Muscle of arm (tissue), 14 donors: Measurements from ENCODE around the gene NBPF1. TPM values are rescaled to one million over a fixed set of nuclear protein-coding genes. Genes with fewer than 3 reads are reported as not detected.
A peak's percentile ranks its signal among the peaks of the same experiment; 100 is the strongest.
"Not testable (repeated sequence)": the region's sequence is repeated elsewhere in the genome, so short reads cannot be mapped to it uniquely, and the experiment has no call there.

Source experiments
- DNase-seq: peaks from one replicate; pipeline ENCODE4 v3.0.0-alpha.2; 2013
- long read RNA-seq, 11 donors: transcript quantifications; one replicate each; lab custom pipeline, GENCODE V29; 2026
- polyA plus RNA-seq, 12 donors: library from polyadenylated mRNA; unstranded; fragments of 120-200 nt; gene quantifications; one replicate each; pipeline ENCODE4 v1.2.1, GENCODE V29; 2013; ENCODE audit not compliant: insufficient read length in 12 of 12

NBPF1 gene
- 100 to 1,000 TPM in 10 of 12 donors, 10 to 100 TPM in 1, not detected in 1; 77.4 to 201 (median 132) TPM for polyA plus RNA-seq
- long read RNA-seq, donor 1, transcript NBPF1-207 (1 exons, 3,447 nt), result major isoform, 16 of 18 reads
- long read RNA-seq, donor 1, partial matches to known transcripts, result 0 of 18 reads
- long read RNA-seq, donor 1, other reads (novel, unspliced or antisense), result 0 of 18 reads
- long read RNA-seq, donor 2, transcript NBPF1-207 (1 exons, 3,447 nt), result minor isoform, 7 of 31 reads
- long read RNA-seq, donor 2, transcript NBPF1-205 (3 exons, 2,755 nt), result major isoform, 13 of 31 reads
- long read RNA-seq, donor 2, partial matches to known transcripts, result 11 of 31 reads
- long read RNA-seq, donor 2, other reads (novel, unspliced or antisense), result 0 of 31 reads
- long read RNA-seq, donor 3, partial matches to known transcripts, result 0 of 6 reads
- long read RNA-seq, donor 3, other reads (novel, unspliced or antisense), result 0 of 6 reads
- long read RNA-seq, donor 4, partial matches to known transcripts, result 0 of 6 reads
- long read RNA-seq, donor 4, other reads (novel, unspliced or antisense), result 0 of 6 reads
- long read RNA-seq, donor 5, transcript NBPF1-205 (3 exons, 2,755 nt), result major isoform, 26 of 57 reads
- long read RNA-seq, donor 5, partial matches to known transcripts, result 29 of 57 reads
- long read RNA-seq, donor 5, other reads (novel, unspliced or antisense), result 0 of 57 reads
- long read RNA-seq, donor 6, partial matches to known transcripts, result 0 of 8 reads
- long read RNA-seq, donor 6, other reads (novel, unspliced or antisense), result 0 of 8 reads
- long read RNA-seq, donor 7, transcript NBPF1-205 (3 exons, 2,755 nt), result major isoform, 8 of 37 reads
- long read RNA-seq, donor 7, partial matches to known transcripts, result 26 of 37 reads
- long read RNA-seq, donor 7, other reads (novel, unspliced or antisense), result 0 of 37 reads
- long read RNA-seq, donor 8, transcript NBPF1-205 (3 exons, 2,755 nt), result major isoform, 20 of 76 reads
- long read RNA-seq, donor 8, transcript NBPF1-207 (1 exons, 3,447 nt), result minor isoform, 9 of 76 reads
- long read RNA-seq, donor 8, partial matches to known transcripts, result 41 of 76 reads
- long read RNA-seq, donor 8, other reads (novel, unspliced or antisense), result 5 of 76 reads
- long read RNA-seq, donor 9, transcript NBPF1-205 (3 exons, 2,755 nt), result minor isoform, 5 of 11 reads
- long read RNA-seq, donor 9, transcript NBPF1-207 (1 exons, 3,447 nt), result major isoform, 6 of 11 reads
- long read RNA-seq, donor 9, partial matches to known transcripts, result 0 of 11 reads
- long read RNA-seq, donor 9, other reads (novel, unspliced or antisense), result 0 of 11 reads
- long read RNA-seq, donor 10, transcript NBPF1-205 (3 exons, 2,755 nt), result major isoform, 8 of 26 reads
- long read RNA-seq, donor 10, transcript NBPF1-207 (1 exons, 3,447 nt), result minor isoform, 7 of 26 reads
- long read RNA-seq, donor 10, partial matches to known transcripts, result 10 of 26 reads
- long read RNA-seq, donor 10, other reads (novel, unspliced or antisense), result 0 of 26 reads
- long read RNA-seq, donor 11, partial matches to known transcripts, result 0 of 8 reads
- long read RNA-seq, donor 11, other reads (novel, unspliced or antisense), result 0 of 8 reads

DNA sequence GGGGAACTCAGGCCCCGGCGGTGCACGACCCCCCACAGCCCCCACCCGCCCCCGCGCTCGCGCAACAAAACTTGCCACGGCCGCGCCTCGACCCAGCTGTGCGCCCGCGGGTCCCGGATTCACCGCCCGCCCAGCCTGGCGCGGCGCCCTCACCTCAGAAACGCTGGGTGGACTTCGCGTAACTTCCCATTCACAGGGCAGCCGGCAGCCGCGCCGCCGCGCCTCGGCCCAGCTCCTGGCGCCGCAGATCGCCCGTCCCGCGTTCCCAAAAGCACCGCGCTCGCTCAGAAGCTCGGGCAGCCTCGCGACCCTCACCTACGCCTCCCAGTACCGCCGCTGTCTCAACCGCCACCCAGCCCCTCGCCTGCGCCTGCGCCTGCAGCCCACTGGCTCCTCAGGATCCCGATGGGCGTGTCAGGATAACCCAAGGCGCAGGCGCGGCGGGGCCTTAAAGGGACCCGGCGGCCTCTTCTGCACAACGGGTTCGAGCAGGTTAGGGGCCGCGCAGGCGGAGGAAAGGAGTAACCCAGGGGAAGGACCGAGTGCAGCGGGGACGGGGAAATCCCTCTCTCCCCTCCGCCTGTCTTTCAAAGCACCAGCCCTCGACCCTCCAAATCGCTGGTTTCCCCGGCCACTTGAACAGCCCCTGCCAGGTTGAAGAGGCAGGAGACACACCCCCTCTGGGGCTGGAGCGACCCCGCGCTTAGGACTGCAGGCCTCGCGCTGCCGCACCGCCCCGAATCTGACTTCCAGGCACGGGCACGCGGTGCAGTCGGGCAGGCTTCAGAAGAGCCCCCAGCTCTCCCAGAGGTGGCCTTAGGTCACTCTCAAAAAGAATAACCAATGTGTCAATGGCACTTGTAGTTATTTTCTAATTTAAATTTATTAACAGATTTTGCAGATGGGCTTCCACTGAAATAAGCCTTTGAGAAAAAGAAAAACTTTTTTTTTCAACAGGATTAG, at the start of gene NBPF1:
Gene NBPF1, minus strand, starts transcription at position 380 of the 963 bp plus-strand sequence.
- DNase-seq, result peak; percentile 98

DNA sequence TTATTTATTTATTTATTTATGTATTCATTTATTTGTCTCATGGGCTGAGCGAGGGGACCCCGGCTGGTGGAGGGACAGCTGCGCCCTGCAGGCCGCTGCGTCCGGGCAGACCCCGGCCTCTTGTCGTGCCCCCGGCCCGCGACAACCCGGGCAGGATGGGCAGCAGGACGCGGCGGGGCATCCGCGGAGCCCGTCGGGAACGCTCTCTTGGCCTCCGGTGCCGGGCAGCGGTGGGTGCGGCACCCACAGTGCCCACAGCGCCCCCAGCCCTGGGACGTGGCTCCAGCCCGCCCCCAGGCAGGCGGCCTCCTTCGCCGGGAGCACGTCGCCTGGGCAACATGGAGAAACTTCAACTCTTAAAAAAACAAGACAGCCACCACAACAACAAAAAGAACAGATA, 44.9 kb upstream of the NBPF1 start:
- DNase-seq, result not testable (repeated sequence)

DNA sequence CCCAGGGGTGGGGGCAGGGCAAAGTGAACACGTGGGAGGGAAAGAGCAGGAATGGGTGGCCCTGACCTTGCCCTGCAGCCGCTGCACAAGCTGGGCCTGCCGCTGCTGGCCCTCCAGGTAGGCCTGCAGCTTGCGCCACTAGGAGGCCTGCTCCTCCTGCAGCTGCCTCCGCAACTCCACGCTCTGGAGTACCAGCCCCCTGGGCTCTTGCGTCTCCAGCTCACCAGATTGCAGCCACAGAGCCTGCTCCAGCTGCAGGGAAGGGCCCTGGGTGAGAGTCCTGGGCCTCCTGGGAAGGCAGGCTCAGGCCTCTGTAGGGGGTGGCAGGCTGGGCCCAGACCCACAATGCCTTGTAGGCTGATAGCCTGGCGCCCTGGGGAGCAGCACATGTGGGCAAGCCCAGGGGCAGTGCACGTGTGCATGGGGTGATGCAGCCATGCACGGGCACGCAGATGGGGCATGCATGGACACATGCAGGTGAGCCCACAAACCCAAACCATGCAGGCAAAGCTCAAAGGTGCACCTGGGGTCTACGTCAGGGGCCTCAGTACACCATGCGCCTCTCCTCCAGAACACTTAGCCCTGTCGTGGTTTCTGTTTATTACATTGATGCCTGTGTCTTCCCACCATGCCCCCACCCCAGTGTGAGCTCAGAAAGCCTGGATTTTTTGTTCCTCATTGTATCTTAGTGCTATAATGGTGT, 43.8 kb upstream of the NBPF1 start:
- not testable (repeated sequence) for DNase-seq

DNA sequence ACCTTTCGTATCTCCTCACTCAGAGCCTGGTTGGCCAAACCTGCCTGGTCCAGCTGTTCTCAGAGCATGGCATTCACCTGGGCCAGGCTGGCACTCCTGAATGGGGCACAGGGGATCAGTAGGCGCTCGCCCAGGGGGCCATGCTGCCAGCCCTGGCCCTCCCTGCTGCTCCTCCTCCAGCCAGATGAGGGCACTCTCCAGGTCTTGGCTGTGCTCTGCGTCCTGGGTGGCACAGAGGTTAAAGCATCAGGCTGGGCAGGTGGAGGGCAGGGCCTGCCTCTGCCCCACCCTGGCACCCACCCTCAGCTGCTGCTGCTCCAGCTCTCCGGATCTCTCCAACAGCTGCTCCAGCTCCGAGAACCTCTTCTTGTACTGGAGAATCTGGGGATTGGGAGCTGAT, 43.2 kb upstream of the NBPF1 start:
- not testable (repeated sequence) for DNase-seq

DNA sequence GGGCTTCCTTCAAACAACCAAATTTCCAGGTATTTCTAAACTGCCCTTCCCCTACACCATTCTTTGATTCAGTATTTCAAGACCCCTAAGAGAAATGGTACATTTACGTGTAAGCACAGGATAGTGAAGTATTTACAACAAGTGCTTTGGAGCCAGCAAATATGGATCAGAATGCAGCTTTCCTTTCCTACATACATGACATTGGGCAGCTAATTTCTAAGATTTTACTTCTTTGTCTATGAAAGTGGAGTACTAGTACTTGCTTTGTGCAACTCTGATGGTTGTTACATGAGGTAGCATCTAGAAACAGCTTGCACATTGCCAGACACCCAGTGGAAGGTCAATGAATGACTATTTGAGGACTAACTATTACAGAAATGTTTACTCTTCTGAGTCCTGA, 38.2 kb upstream of the NBPF1 start:
- DNase-seq, result not testable (repeated sequence)

DNA sequence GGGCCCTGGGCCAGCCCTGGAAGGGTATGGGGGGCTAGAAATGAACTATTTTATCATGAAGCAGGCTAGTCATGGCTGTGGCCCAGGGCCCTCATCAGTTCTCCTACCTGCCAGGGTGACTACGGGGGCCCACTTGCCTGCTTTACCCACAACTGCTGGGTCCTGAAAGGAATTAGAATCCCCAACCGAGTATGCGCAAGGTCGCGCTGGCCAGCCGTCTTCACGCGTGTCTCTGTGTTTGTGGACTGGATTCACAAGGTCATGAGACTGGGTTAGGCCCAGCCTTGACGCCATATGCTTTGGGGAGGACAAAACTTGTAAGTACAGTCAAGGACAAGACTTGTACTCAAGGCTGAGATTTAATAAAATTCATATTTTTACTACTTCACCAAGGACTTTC, 36.6 kb upstream of the NBPF1 start:
- not testable (repeated sequence) for DNase-seq

DNA sequence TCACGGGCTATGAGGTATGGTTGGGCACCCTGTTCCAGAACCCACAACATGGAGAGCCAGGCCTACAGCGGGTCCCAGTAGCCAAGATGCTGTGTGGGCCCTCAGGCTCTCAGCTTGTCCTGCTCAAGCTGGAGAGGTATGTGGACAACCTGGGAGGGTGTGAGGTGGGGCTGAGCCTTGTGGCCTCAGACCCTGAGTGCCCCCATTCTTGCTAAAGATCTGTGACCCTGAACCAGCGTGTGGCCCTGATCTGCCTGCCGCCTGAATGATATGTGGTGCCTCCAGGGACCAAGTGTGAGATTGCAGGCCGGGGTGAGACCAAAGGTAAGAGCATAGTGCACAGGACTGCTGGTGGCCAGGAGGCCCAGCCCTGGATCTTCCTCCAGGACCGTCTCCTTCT, 36.0 kb upstream of the NBPF1 start:
- not testable (repeated sequence) for DNase-seq

DNA sequence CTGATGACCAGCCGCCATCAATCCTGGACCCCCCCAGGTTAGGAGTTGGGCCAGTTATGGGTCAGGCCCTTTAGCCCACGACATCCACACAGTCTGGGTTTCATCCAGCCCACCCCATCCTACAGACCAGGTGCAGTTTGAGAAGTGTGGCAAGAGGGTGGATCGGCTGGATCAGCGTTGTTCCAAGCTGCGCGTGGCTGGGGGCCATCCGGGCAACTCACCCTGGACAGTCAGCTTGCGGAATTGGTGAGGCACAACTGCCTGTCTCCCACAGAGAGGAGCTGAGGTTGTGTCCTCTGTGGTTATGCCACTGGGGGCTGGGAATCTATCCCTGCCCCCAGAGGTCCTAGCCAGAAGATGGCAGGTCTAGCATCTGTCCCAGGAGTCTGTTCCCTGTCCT, 35.4 kb upstream of the NBPF1 start:
- DNase-seq, result not testable (repeated sequence)

DNA sequence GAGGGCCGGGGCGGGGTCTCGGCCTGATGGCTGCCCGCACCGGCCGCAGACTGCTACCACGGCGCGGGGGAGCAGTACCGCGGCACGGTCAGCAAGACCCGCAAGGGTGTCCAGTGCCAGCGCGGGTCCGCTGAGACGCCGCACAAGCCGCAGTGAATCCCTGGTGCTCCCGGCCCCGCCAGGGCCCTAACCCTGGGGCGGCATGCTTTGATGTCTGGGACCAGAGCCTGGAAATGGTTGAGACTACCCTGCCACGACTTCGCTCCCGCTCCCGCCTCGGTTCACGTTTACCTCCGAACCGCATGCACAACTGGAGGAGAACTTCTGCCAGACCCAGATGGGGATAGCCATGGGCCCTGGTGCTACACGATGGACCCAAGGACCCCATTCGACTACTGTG, 34.9 kb upstream of the NBPF1 start:
- DNase-seq, result not testable (repeated sequence)

DNA sequence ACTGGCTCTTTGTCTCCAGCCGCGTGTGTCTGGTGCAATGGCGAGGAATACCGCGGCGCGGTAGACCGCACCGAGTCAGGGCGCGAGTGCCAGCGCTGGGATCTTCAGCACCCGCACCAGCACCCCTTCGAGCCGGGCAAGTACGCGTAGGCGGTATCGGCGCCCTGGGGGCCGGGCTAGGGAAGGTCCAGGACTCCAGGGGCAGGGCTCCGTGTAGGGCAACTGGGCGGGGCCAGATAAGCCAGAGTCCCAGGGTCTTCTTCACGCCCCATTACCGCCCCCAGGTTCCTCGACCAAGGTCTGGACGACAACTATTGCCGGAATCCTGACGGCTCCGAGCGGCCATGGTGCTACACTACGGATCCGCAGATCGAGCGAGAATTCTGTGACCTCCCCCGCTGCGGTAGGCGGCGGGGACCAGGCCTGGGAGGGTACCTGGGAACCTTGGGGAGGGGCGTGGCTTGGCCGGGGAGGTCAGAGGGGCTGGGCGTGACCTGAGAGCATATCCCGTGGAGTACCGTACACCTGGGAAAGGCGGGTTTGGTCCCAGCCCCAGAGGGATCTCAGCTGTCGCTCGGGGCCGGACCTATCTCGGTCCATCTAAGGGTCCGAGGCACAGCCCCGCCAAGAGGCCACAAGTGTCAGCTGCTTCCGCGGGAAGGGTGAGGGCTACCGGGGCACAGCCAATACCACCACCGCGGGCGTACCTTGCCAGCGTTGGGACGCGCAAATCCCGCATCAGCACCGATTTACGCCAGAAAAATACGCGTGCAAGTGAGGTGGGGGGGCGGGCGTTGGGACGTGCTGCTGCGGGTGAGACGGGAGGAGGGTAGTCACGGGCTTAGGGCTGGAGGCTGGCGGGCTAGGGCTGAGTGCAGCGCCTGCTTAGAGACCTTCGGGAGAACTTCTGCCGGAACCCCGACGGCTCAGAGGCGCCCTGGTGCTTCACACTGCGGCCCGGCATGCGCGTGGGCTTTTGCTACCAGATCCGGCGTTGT, 34.1 kb upstream of the NBPF1 start:
- not testable (repeated sequence) for DNase-seq

DNA sequence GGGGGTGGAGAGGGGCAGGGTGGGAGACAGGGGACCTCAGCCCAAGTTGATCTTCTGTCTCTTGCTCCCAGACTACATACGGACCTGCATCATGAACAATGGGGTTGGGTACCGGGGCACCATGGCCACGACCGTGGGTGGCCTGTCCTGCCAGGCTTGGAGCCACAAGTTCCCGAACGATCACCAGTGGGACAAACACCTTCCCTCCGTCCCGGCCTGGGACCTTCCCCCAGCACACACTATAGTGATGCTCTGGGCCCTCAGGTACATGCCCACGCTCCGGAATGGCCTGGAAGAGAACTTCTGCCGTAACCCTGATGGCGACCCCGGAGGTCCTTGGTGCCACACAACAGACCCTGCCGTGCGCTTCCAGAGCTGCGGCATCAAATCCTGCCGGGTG, 33.4 kb upstream of the NBPF1 start:
- not testable (repeated sequence) for DNase-seq

DNA sequence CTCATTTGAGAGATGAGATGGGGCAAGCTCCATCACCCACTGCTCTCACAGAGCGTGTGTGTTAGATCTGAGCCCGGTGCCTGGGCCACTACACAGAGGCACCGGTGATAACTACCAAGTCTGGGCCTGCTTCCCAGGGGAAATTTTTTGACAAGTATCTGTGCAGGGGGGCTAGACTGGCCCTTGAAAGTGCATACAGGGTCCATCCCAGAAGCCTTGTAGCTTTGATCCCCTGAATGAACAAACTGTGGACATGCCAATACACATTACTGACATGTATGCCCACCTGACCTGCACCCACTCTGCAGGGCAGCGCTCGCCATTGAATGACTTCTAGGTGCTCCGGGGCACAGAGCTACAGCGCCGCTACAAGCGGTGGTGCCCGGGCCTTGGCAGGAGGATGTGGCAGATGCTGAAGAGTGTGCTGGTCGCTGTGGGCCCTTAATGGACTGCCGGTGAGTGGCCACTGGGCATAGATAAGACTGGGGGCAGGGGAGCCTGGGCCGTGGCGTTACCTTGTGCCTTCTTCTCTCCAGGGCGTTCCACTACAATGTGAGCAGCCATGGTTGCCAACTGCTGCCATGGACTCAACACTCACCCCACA, 32.8 kb upstream of the NBPF1 start:
- DNase-seq, result not testable (repeated sequence)

DNA sequence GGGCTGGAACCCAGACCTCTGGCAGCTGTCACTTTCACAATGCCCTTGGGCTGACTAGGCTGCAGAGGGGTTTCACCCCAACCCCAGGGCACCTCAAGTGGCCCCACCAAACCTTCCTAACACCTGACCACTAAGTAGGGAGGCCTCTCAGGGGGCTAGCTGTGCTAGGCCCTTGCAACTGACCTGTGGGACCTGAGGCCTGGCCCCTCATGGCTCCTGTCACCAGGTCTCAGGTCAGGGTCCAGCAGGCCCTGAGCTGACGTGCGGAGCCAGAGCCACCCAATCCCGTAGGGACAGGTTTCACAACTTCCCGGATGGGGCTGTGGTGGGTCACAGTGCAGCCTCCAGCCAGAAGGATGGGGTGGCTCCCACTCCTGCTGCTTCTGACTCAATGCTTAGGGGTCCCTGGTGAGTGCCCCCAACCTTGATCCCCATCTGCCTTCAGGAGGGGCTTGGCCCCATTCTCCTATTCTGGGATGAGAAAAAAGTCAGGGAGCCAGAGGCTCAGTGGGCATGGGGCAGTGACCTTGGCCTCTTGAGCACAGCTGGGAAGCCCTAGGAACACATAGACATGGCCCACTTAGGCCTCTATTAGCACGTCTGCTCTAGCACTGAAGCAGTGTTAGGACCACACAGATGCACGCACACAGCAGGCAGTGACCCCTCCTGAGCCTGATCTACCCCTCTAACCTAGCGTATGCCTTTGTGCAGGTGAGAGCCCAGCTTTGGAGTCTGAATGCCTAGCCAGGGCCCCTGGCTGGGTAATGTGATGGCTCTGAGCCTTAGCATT, 32.1 kb upstream of the NBPF1 start:
- not testable (repeated sequence) for DNase-seq

DNA sequence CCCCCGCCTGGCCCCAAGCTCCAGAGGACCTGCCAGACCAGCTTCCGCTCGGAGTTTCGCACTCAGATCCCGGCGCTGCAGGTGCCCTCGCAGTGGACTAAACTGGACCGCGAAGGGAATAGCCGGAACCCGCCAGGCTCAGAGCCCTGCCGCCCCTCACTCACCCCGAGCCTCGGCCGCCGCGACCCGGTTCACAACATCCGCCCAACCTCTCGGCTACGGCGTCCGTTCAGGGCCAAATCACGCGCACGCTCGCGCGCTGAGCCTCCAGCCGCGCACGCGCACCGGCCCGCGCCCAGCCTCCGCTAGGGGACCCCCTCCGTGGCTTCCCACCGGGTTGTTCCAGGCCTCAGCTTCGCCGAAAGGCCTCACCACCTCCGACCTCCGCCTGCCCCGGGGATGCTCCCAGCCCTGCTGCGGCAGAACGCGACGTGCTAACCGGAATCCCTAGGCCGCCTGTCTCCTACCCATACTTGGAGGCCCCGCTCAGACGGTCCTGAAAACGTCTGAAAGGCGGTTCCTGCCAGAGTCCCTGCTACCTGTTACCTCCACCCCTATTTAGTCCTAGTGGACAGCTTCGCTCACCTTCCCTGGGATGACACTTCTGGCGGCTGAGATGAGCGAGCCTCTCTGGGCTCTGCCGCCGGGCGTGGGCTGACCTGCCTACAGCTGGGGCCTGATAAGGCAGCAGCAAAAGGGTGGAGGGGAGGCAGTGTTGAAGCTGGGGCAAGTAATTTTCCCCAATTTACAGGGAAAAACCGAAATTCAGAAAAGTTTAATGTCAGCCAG, 31.3 kb upstream of the NBPF1 start:
- DNase-seq, result peak; percentile 100

DNA sequence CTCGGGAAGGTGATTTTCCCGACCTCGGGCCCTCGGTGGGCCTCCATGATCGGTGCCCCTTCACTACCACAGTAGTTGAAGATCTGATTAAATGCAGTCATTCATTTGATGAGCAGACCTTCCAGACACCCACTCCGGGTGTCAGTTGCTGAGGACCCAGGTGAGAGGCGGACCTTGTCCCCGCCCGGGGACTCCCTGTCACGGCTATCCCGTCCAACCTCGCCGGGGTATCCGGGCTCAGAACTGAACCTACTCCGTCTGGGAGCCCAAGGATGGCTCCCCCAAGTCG, 30.8 kb upstream of the NBPF1 start:
- DNase-seq, result no peak
